Measurements from ENCODE around the gene ZNF467.

ZNF467 gene, protein sequence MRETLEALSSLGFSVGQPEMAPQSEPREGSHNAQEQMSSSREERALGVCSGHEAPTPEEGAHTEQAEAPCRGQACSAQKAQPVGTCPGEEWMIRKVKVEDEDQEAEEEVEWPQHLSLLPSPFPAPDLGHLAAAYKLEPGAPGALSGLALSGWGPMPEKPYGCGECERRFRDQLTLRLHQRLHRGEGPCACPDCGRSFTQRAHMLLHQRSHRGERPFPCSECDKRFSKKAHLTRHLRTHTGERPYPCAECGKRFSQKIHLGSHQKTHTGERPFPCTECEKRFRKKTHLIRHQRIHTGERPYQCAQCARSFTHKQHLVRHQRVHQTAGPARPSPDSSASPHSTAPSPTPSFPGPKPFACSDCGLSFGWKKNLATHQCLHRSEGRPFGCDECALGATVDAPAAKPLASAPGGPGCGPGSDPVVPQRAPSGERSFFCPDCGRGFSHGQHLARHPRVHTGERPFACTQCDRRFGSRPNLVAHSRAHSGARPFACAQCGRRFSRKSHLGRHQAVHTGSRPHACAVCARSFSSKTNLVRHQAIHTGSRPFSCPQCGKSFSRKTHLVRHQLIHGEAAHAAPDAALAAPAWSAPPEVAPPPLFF

DNA sequence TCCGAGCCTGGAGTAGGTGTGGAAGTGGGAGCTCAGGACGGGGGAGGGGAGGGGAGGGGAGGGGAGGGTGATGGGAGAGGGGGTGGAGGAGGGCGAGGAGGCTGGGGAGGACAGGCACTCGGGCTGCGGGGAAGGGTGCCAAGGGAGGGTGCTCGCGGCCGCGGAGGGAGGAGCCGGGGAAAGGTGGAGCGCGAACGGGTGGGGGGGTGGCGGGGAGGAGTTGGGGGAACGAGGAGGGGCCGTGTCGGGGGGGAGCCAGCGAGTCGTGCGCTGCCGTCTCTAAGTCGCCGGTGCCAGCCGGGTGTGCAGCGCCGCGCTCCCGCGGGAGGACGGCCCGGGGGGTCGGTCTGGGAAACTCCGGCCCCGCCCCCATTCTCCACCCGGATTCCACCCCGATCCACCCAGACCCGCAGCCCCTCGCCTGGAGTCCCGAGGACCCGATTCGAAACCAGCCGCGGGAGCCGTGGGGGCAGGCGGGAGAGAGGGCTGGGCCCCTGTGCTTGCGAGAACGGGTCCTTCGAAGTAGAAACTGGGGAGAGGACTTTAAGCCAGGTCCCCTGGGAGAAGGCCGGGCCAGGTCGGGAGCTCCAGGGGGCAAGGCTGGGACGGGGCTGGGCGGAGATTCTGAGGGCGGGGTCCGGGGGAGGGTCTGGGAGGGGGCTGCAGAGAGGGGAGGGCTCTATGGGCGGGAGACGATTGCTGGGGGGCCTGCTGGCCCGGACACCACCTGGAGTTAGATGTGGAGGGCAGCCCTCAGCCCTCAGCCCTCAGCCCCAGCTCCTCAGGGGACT, at the start of gene ZNF467:
Gene ZNF467 (minus strand): TSS at position 143 of the 791 bp plus-strand sequence. CDS start 2,556 bp downstream, outside the sequence.
- H3K27ac ChIP-seq: peak within 1 kb of the TSS; percentile 31 to 92 (median 78)
- peak within 1 kb of the TSS; percentile 42 to 75 (median 65) for H3K4me3 ChIP-seq

DNA sequence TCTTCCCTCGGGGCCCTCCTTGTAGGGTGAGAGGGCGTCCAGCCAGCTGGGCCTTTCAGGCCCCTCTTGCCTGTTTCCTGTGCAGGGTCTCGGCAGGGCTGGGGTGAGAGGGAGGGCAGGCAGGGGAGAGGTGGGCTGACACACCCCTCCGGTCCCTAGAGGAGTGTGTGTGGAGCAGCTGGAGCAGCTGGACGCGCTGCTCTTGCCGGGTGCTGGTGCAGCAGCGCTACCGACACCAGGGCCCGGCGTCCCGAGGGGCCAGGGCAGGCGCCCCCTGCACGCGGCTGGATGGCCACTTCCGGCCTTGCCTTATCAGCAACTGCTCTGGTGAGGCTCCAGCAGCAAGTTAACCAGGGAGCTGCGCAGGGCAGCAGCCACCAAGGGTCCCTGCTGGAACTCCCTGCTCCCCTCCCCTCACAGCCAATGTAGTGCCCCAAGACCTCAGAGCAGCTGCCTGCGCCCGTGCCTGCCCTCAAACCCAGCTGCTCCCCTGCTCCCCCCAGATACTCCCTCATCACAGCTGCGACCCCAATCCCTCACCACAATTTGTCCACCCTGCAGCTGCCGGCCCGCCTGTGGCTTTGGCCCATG, 49.1 kb upstream of the ZNF467 start:
- no peak overlapping the region for H3K27ac ChIP-seq
- H3K4me3 ChIP-seq: no peak overlapping the region

DNA sequence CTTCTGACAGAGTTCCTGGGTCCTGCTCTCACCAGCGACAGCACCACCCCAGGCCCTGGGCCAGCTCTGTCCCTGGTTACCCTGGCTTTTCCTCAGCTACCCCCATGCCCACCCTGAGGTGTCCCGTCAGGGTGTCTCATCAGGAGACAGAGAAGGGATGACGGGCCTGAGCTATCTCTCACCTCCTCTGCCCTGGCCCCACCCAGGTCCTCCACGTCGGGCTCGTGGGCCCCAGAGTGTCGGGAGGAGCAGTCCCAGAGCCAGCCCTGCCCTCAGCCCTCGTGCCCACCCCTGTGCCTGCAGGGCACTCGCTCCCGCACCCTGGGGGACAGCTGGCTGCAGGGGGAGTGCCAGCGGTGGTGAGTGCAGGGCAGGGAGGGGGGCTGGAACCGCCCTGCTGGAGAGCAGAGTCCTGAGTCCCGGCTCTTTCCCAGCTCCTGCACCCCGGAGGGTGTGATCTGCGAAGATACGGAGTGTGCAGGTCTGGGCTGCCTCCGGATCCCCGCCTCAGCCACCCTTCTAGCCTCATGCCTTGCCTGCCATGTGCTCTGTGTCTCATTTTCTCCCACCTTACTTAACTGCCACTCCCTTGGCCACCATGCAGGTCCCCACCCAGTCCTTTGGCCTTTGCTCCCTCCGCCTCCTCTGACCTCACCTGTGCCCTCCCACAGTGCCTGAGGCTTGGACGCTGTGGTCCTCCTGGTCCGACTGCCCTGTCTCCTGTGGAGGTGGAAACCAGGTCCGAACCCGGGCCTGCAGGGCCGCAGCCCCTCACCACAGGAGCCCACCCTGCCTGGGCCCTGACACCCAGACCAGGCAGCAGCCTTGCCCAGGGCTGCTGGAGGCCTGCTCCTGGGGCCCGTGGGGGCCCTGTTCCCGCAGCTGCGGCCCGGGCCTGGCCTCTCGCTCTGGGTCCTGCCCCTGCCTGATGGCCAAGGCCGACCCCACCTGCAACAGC, 48.1 kb upstream of the ZNF467 start:
- Histone ChIP-seq H3K4me3 (no peak overlapping the region), H3K27ac (no peak overlapping the region)

DNA sequence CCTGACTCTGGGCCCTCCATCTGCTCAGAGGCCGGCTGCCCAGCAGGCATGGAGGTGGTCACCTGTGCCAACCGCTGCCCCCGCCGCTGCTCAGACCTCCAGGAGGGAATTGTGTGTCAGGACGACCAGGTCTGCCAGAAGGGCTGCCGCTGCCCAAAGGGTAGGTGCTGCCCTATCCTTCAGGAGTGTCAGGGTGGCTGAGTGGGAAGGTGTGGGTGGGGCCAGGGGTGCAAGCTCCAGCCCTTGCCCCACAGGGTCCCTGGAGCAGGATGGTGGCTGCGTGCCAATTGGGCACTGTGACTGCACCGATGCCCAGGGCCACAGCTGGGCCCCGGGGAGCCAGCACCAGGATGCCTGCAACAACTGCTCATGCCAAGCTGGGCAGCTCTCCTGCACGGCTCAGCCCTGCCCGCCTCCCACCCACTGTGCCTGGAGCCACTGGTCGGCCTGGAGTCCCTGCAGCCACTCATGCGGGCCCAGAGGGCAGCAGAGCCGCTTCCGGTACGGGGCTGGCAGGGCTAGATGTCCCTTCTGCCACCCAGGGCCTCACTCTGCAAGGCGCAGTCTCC, 47.3 kb upstream of the ZNF467 start:
- Histone ChIP-seq H3K4me3 (no peak overlapping the region), H3K27ac (no peak overlapping the region)

DNA sequence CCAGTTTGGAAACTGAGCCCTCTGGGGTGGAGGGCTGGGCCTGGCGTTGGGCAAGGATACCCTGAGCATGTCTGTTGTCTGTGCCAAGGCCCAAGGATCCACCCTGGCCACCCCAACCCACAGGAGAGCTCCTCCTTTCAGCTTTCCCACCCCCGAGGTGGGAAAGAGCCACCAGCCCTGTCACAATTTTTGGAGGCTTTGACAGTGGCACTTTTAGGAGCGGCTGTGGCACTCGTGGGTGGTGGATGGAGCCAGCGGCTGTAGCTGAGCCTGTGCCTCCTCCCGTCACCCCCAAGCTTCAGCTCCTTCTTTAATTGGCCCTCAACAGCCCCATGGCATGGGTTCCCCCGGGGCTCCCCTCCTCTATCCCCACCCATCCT, 46.6 kb upstream of the ZNF467 start:
- Histone ChIP-seq H3K27ac (no peak overlapping the region), H3K4me3 (no peak overlapping the region)

DNA sequence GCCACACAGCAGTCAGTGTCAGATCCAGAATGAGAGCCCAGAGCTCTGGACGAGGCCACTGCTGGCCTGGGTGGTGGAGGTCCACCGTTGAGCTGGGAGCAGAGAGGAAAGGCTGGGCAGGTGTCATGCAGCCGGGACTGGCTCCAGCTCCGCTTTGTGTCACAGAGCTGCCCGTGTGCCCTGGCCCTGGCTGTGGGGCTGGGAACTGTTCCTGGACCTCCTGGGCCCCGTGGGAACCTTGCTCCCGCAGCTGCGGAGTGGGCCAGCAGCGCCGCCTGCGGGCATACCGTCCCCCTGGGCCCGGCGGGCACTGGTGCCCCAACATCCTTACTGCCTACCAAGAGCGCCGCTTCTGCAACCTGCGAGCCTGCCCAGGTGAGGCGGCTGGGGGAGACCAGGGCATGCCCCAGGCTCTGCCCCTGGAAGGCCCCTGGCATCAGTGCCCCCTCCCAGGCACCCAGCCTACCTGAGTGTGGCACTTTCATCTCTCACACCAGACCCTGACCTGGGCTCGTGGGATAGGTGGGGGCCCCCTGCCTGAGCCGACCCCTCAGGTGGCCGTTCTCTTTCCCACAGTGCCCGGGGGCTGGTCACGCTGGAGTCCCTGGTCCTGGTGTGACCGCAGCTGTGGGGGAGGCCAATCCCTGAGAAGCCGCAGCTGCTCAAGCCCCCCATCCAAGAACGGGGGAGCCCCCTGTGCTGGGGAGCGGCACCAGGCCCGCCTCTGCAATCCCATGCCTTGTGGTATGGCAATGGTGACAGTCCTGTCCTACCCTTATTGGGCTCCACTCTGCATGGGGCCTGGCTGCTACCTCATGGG, 46.0 kb upstream of the ZNF467 start:
- no peak overlapping the region for H3K27ac ChIP-seq

DNA sequence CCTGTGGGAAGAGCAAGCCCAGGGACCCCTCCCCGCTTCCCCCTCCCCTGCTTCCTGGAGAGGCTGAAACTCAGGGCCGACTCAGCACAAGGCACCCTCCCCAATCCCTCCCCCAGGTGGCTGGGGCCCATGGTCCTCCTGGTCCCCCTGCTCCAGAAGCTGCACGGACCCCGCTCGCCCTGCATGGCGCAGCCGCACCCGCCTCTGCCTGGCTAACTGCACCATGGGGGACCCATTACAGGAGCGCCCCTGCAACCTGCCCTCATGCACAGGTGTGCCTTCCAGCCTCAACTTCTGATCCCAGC, 45.1 kb upstream of the ZNF467 start:
- H3K4me3 ChIP-seq: no peak overlapping the region

More for the DNA sequence above, 46.0 kb upstream of the ZNF467 start:
- no peak overlapping the region for H3K4me3 ChIP-seq

DNA sequence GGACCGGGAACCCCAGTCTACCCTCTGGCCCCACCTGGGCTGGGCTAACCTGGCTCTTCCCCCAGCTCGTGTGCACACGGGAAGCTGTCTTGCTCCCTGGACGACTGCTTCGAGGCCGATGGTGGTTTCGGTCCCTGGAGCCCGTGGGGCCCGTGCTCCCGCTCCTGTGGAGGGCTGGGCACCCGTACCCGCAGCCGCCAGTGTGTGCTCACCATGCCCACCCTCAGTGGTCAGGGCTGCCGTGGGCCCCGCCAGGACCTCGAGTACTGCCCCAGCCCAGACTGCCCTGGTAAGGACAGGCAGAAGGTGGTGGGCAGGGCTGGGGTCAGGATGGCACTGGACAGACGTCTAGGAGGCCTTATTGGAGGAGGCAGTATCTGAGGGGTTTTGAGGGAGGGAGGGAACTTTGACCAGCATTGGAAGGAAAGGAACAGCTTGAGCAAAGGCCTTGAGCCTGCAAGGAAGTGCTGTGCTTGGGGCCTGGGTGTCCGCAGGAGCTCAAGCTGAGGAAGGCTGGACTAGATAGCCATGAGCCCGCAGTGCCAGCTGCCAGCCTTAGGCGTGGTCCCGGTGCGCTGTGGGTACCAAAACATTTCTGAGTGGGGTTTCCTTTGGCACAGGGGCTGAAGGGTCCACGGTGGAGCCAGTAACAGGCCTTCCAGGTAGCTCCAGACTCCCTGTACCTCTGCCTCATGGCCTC, 44.6 kb upstream of the ZNF467 start:
- no peak overlapping the region for H3K4me3 ChIP-seq
- no peak overlapping the region for H3K27ac ChIP-seq

More for the DNA sequence above, 45.1 kb upstream of the ZNF467 start:
- no peak overlapping the region for H3K27ac ChIP-seq

DNA sequence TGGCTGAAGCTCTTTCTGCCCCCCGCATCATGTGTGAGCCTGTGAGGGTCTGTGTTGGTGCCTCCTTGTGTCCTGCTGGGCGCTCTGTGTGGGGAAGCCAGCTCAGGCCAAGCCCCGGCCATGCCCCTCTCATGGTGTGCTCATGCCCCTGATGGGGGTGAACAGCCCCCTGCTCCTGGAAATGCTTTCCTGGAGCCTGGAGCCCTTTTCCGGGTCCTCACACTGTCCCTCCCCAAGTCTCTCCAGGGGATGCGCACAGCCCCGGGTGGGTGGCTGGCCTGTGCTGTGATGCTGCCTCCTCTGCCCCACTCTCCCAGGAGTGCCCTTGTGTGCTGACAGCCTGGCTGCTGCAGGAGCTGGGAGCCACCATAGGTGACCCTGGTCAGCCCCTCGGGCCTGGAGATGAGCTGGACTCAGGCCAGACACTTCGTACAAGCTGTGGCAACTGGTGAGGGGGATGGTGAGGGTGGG, 43.9 kb upstream of the ZNF467 start:
- H3K27ac ChIP-seq: no peak overlapping the region
- H3K4me3 ChIP-seq: no peak overlapping the region

DNA sequence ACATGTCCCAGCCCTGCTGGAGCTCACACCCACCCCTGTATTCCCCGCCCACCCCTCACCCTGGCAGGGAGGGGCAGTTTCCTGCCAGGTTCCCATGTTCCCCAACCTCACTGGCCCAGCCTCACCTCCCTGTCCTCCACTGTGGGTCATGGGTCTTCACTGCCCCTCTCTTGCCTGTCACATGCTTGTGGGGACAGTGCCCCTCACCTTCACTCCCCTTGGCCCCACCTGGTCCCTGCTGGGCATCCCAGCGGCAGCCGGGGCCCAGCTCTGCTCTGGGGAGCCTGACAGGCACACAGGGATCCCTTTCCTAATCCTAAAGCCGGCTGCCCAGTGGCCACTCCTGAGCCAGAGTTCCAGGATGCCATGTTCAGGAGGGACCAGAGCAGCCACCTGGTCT, 43.4 kb upstream of the ZNF467 start:
- Histone ChIP-seq H3K4me3 (no peak overlapping the region), H3K27ac (no peak overlapping the region)

DNA sequence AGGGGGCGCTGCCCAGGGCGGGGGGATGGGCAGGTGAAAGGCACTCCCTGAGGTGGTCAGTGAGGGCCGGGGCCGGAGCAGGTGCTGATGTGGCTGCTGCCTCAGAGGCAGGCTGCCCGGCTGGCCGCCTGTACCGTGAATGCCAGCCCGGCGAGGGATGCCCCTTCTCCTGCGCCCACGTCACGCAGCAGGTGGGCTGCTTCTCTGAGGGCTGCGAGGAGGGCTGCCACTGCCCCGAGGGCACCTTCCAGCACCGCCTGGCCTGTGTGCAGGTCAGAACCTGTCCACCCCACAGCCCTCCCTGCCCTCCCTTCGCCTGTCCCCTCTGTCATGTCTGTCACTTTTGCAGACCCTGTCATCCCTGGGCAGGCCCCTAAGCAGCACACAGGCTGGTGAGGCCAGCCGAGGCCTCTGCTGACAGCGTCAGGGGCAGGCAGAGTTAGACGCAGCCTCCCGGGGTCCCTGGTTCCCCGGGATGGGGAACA, 42.9 kb upstream of the ZNF467 start:
- Histone ChIP-seq H3K27ac (no peak overlapping the region), H3K4me3 (no peak overlapping the region)

DNA sequence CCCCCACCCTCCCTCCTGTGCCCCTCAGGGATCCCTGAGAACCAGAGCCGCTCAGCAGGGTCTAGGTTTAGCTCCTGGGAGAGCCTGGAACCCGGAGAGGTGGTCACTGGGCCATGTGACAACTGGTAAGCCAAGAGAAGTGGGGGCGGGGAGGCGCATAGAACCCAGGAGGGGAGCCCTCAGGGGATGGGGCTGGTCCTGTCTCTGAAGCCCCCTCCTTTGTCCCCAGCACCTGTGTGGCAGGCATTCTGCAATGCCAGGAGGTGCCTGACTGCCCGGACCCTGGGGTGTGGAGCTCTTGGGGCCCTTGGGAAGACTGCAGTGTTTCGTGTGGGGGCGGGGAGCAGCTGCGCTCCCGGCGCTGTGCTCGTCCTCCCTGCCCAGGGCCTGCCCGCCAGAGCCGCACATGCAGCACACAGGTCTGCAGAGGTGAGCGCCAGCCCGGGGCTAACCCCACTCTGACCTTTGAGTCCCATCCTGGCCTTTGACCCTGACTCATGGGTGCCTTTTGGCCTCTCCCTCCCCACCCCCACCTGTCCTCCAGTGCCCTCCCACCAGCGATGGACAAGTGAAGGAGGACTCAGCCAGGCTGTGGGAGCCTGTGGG, 42.4 kb upstream of the ZNF467 start:
- H3K4me3 ChIP-seq: no peak overlapping the region
- H3K27ac ChIP-seq: no peak overlapping the region

DNA sequence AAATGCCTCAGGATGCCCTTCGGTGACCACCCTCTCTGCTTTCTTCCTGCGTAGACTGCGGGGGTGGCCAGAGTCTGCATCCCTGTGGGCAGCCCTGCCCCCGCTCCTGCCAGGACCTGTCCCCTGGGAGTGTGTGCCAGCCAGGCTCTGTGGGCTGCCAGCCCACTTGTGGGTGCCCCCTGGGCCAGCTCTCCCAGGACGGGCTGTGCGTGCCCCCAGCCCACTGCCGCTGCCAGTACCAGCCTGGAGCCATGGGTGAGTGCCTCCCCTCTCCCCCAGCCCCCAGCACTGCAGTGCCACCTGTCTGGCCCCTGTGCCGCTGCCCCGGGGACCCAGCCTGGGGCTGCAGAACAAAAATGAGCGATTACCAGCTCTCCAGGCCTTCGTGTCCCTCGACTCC, 41.7 kb upstream of the ZNF467 start:
- Histone ChIP-seq H3K4me3 (no peak overlapping the region), H3K27ac (no peak overlapping the region)

DNA sequence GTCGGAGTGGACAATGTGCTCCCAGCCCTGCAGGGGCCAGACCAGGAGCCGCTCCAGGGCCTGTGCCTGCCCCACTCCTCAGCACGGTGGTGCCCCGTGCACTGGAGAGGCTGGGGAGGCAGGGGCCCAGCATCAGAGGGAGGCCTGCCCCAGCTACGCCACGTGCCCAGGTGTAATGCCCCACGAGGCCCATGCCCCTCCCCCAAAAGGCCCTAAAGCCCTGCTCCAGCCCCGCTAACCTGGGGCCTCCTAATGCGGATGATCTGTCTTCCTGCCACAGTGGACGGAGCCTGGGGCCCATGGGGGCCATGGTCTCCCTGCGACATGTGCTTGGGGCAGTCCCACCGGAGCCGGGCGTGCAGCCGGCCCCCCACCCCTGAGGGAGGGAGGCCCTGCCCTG, 41.1 kb upstream of the ZNF467 start:
- H3K27ac ChIP-seq: no peak overlapping the region
- H3K4me3 ChIP-seq: no peak overlapping the region

DNA sequence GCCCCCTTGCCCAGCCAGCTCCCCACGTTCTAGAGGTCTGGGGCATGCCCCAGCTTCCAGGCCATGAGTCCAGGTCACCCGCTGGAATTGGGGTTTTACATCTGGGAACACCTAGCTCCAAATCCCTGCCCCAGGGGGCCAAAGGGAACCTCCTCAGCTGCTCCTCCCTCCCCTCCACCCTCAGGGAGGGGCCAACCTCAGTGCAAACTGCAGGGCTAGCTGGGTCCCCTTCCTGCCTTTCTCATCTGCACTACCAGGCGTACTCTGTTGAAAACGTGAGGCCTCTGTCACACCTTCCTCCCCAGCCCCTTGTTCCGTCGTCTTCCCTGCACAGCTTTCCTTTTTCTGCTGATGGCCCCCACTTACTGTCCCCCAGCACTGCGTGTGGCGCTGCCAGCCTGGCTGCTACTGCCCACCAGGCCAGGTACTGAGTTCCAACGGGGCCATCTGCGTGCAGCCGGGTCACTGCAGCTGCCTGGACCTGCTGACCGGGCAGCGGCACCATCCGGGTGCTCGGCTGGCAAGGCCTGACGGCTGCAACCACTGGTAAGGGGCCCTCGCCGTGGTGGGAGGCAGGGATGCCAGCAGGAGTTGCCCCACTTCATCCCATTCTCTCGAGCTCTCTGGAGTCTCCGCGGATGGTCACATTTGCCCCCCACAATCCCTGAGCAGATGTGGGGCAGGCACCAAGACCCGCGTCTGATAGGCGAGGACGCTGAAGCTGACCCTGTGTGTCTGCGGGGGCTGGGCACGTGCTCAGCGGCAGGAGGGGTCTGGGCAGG, 40.1 kb upstream of the ZNF467 start:
- Histone ChIP-seq H3K27ac (no peak overlapping the region), H3K4me3 (no peak overlapping the region)

DNA sequence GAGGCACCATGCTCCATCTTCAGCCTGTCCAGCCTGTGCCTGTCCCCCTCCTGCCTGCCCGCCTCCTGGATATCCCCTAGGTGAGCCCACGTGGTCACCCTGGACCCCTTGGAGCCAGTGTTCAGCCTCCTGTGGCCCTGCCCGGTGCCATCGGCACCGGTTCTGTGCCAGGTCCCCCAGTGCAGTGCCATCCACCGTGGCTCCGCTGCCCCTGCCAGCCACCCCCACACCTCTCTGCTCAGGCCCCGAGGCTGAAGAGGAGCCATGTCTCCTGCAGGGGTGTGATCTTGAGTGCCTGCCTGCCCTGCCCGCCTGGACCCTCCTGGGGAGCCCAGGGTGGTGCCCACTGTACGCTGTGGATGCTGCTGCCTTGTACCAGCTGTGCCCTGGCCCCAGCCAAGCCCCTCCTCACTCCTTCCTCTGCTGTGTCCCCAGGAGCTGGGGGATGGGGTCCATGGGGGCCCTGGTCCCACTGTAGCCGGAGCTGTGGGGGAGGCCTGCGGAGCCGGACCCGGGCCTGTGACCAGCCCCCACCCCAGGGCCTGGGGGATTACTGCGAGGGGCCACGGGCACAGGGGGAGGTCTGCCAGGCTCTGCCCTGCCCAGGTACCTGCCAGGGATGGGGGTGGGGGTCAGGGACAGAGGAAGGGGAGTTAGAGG, 38.6 kb upstream of the ZNF467 start:
- H3K4me3 ChIP-seq: no peak overlapping the region
- H3K27ac ChIP-seq: no peak overlapping the region
